ENCODE data around the gene LNPEP. TPM values are rescaled to one million over a fixed set of nuclear protein-coding genes. Genes with fewer than 3 reads are reported as not detected.

The LNPEP gene
- total RNA-seq, 1 donor from 2014 or later = 40.8 TPM

GRCh38 chr5:96972599-96973334 is 36.9 kb downstream of the LNPEP start:
- DNase-seq (ENCODE audit: extremely low spot score, unreplicated experiment) = no peak
- no peak for TF ChIP-seq CTCF (IDR thresholded peaks at IDR 0.05)
- Mint-ChIP-seq H3K4me1 (ENCODE audit: unreplicated experiment) (peaks cover 75% of the 10 kb centered on the region), H3K36me3 (ENCODE audit: unreplicated experiment) (peaks cover 3% of the 10 kb centered on the region), H3K9me3 (ENCODE audit: unreplicated experiment) (no peaks in the 10 kb centered on the region), H3K27ac (ENCODE audit: unreplicated experiment) (no peak overlapping the region), H3K4me3 (ENCODE audit: unreplicated experiment) (no peak overlapping the region), H3K27me3 (ENCODE audit: unreplicated experiment) (no peaks in the 10 kb centered on the region)

GRCh38 chr5:96973532-96974401 is 37.9 kb downstream of the LNPEP start:
- no peaks in the 10 kb centered on the region for H3K27me3 Mint-ChIP-seq (ENCODE audit: unreplicated experiment)
- no peaks in the 10 kb centered on the region for H3K9me3 Mint-ChIP-seq (ENCODE audit: unreplicated experiment)
- peaks cover 3% of the 10 kb centered on the region for H3K36me3 Mint-ChIP-seq (ENCODE audit: unreplicated experiment)
- no peak overlapping the region for H3K4me3 Mint-ChIP-seq (ENCODE audit: unreplicated experiment)
- no peak for DNase-seq (ENCODE audit: extremely low spot score, unreplicated experiment)
- peaks cover 74% of the 10 kb centered on the region for H3K4me1 Mint-ChIP-seq (ENCODE audit: unreplicated experiment)
- TF ChIP-seq CTCF (IDR thresholded peaks at IDR 0.05) = no peak
- no peak overlapping the region for H3K27ac Mint-ChIP-seq (ENCODE audit: unreplicated experiment)

- Mint-ChIP-seq H3K36me3 (ENCODE audit: unreplicated experiment) (peaks cover 19% of the 10 kb centered on the region), H3K27me3 (ENCODE audit: unreplicated experiment) (no peaks in the 10 kb centered on the region), H3K27ac (ENCODE audit: unreplicated experiment) (peak overlapping the region; percentile 1), H3K4me1 (ENCODE audit: unreplicated experiment) (peaks cover 68% of the 10 kb centered on the region), H3K9me3 (ENCODE audit: unreplicated experiment) (no peaks in the 10 kb centered on the region), H3K4me3 (ENCODE audit: unreplicated experiment) (no peak overlapping the region)
- no peak for TF ChIP-seq CTCF (IDR thresholded peaks at IDR 0.05)
- DNase-seq (ENCODE audit: extremely low spot score, unreplicated experiment) = no peak
These were observed 39.8 kb downstream of the LNPEP start for GRCh38 chr5:96975656-96976055.

GRCh38 chr5:96977228-96977627 is 41.3 kb downstream of the LNPEP start:
- Mint-ChIP-seq H3K36me3 (ENCODE audit: unreplicated experiment) (peaks cover 29% of the 10 kb centered on the region), H3K27me3 (ENCODE audit: unreplicated experiment) (no peaks in the 10 kb centered on the region), H3K4me3 (ENCODE audit: unreplicated experiment) (no peak overlapping the region), H3K9me3 (ENCODE audit: unreplicated experiment) (no peaks in the 10 kb centered on the region), H3K4me1 (ENCODE audit: unreplicated experiment) (peaks cover 60% of the 10 kb centered on the region), H3K27ac (ENCODE audit: unreplicated experiment) (no peak overlapping the region)
- TF ChIP-seq CTCF (IDR thresholded peaks at IDR 0.05) = no peak
- DNase-seq (ENCODE audit: extremely low spot score, unreplicated experiment) = no peak

Measured in osteocyte (in vitro differentiated cells).